ENCODE data around the gene SCEL.
"Not testable (repeated sequence)": the region's sequence is repeated elsewhere in the genome, so short reads cannot be mapped to it uniquely, and the experiment has no call there.

SCEL gene, protein sequence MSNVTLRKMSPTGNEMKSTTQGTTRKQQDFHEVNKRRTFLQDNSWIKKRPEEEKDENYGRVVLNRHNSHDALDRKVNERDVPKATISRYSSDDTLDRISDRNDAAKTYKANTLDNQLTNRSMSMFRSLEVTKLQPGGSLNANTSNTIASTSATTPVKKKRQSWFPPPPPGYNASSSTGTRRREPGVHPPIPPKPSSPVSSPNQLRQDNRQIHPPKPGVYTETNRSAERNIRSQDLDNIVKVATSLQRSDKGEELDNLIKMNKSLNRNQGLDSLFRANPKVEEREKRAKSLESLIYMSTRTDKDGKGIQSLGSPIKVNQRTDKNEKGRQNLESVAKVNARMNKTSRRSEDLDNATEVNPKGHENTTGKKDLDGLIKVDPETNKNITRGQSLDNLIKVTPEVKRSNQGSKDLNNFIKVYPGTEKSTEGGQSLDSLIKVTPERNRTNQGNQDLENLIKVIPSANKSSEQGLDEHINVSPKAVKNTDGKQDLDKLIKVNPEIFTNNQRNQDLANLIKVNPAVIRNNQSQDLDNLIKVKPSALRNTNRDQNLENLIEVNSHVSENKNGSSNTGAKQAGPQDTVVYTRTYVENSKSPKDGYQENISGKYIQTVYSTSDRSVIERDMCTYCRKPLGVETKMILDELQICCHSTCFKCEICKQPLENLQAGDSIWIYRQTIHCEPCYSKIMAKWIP
- 0 reads per million in 2 donors for total RNA-seq

DNA sequence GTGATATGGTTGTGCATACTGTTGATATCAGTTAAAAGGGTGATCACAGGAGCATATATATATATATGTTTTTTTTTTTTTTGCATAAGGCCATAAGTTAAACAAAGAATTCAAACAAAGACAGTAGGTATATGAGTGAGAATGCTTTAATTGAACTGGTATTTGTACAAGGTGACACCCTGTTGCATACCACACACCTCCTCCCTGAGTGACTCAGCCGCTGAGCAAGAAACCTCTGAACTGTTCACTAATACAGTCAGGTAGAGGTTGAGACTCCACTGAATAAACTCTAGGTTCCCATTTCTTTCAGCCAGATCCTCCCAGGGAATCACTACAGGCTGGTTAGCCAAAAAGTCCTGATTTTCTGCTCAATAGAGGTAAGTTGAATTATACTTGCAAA, at the start of gene SCEL:
Gene SCEL (plus strand): TSS at position 259 of the 400 bp plus-strand sequence. CDS start 20,170 bp downstream, outside the sequence.
- no peak for DNase-seq

- DNase-seq, result no peak
Observed at GRCh38 chr13:77489566-77490337, 45.8 kb upstream of the SCEL start.

- DNase-seq, result no peak
Observed at GRCh38 chr13:77492982-77493381, 42.5 kb upstream of the SCEL start.

DNA sequence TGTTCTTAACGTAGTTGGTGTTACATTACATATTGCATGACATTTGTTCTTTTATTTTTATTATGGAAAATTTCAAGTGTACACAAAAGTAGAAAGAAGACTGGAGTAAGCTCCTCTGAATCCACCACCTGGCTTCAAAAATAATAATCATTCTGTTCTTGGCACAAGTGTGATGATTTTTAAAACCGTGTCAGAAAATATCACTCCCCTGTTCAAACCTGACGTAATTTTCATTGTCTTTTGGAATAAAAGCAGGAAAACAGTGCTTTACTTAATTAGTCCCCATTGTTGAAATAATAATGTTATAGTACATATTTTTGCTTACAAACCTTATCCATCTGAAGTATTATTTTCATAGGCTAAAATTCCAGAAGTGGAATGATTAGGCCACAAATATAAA, 41.3 kb upstream of the SCEL start:
- DNase-seq, result no peak

DNA sequence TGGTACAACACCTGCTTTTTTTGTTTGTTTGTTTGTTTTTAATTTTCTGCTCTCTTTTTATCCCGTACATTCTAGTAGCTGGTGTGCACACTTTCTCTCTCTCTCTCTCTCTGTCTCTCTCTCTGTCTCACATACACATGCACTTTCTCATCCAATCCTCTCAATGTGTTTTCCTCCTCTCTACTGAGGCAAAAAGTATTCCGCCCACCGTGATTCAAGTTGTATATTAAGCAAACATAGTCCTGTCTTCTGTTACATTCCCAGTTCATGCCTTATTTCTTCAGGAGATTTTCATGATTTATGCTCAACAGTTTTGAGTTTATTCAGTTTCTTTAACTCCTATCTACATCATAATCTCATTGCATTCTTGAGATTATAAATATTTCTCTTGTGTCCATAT, 38.2 kb upstream of the SCEL start:
- no peak for DNase-seq

- no peak for DNase-seq
Observed at GRCh38 chr13:77497835-77498234, 37.7 kb upstream of the SCEL start.

DNA sequence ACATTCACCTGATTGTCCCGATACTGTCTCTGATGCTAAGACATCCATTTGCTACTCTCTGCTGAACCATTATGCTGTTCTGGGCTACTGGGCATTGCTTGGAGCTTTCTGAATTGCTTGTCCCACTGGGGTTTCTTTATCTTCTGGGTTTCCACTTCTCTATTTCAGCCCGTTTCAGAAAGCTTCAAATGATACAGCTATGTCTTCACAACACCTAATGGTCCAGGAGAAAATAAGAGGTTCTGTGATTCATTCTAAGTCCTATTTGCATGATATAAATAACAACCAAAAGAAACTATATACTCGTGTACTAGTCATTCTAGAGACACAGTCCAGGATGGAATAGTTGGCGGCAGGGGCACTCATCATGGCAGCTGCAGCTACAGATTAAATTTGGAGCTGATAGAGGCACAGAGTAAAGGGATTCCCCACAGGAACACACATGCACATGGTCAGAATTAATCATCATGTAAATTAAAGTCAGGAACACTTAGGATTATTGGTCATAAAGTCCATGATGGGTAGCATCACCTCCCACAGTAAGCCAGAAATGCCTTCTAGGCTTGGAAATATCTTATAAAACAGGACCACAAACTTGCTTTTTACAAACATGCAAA, 33.3 kb upstream of the SCEL start:
- DNase-seq, result no peak

DNA sequence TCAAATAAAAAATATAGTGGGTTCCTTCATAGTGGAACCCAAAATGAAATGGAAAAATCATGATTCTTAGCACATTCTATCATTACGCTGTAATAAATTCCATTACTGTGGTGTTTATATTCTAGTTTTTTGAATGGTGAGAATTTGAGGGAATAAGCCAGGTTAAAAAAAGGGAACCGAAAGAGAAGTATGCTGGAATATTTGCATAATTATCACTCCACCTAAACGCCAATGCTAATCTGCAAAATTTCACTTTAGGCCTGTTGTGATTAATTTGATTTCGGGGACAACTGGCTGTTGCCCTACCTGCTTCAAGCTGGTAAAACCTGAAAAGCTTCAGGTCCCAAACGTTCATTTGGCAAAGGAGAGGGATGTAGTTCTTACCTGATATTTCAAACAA, 32.1 kb upstream of the SCEL start:
- no peak for DNase-seq

DNA sequence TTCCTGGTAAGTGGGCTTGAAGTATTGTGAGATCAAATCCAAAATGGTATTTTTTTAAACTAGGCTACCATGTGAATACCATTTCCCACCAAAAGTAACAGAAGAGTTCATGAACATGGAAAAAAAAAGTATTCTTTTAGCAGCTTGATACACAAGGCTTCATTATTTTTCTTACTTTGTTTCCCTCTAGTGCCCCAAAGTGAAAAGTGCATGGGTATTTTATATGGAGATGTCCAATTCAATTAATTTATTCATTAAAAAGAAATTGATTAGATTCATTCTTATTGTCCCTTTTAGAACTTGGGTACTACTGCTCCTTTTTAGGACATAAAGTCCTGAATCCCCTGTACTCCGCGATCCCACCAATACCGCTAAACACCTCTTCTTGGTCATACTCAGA, 28.6 kb upstream of the SCEL start:
- DNase-seq, result no peak

DNA sequence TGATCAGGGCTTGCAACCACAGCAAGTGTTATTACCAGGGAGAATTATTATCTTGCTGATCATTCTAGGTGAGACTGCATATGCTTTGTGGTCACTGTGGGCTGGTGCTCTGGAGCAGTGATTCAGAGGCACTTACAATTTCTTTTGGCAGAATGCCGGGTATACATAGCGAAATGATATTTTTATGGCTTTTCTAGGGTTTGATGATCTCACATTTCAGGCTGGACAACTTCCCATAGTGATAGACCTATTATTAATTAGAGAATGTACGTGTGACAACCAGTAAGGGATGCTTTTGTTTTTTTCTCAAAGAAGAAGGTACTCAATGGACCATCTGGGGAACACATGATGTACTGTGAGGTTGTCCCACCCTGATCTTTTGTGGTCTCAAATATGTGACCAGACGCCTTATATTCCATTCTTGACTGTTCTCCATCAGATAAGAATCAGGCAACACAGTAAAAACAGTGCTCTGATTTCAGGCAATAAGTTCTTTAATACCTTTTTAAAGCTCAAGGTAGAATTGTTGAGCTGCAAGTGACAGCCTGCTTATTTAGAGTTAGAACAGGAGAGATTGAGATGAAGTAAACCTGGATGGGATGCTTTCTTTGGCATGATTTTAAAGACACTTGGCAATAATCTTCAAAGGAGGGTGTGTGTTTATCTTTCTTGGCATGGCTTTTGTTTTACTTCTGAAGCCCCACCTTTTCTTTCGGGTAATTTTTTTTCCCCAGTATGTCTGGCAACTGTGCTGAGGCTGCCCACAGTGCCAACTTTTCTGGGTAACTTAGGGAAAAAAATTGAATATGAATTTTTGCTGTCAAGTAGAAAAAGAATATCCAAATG, 27.4 kb upstream of the SCEL start:
- DNase-seq, result no peak

DNA sequence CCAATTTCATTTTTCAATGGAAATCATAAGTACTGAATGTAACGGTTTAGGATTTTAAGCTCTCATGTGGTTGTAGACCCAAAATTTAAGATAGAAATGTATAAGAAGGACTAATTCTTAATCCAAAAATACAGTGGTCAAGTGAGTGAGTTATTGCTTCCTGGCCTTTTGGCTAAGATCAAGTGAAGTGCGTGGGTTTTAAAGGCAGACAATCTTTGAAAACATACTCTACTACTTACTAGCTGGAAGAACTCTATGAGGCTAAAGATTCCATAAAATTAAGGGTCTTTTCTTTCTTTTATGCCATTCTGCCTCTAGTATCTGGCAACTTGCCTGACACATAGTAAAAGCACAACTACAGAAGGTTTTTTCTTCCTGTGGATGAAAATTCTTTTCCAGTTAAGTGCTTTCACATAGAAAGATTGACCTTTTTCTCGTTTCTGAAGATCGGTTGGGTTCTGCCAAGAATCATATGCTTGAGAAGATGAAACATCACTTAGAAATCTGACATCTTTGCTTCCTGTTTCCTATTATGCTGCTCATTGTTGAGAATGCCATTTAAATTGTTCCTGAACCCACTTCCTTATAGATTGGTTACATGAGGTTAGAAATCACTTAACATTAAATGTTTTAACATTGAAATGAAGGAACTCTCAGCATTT, 26.4 kb upstream of the SCEL start:
- no peak for DNase-seq

DNA sequence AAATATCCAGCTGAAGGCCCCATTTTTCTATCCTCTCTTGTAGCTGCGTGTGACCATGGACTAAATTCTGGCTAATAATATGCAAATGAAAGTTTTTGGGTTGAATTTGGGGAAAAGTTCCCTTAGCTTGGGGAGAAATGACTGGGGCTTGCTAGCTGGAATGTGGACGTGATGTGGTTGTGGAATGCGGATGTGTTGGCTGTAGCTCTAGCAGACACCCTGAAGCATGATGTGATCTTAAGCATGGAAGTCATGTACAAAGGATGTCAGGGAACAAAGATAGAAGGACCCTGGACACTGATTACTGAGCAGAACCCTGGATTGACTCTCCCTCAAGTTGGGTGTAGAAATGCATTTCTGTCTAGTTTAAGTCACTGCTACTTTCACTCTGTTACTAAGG, 25.4 kb upstream of the SCEL start:
- no peak for DNase-seq

- no peak for DNase-seq
Observed at GRCh38 chr13:77511552-77511951, 24.0 kb upstream of the SCEL start.

GRCh38 chr13:77513719-77514335, 21.7 kb upstream of the SCEL start:
- DNase-seq, result no peak

DNA sequence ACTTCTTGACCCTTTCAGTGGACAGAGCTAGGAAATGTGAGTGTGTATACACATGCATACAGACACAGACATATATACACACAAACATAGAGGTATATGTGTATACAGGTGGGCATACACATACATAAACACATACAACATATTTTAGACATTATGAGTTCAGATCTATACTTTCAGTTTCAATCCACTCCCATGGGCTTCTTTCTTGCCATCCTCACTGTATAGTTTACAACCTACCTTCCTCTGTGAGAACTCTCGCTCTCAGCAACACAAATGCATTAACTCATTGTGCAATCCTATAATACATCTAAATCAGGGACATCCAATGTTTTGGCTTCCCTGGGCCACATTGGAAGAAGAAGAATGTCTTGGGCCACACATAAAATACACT, 21.2 kb upstream of the SCEL start:
- no peak for DNase-seq

DNA sequence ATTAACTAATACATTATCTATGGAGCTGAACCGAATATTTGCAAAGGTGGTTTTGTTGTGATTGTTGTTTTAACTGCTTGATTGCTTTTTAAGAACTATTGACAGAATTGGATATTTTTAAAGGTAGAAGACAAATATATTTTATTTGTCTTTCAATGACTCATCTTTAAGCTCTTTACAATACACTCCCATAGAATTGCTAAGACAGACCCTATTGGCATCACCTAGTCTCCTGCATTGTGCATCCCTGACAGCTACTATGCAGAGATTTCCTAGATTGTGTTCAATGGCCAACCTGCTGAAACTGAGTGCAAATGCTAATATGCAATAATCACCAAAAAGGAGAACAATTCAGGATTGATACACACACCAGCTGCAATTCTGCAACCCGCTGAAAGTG, 19.7 kb upstream of the SCEL start:
- no peak for DNase-seq

DNA sequence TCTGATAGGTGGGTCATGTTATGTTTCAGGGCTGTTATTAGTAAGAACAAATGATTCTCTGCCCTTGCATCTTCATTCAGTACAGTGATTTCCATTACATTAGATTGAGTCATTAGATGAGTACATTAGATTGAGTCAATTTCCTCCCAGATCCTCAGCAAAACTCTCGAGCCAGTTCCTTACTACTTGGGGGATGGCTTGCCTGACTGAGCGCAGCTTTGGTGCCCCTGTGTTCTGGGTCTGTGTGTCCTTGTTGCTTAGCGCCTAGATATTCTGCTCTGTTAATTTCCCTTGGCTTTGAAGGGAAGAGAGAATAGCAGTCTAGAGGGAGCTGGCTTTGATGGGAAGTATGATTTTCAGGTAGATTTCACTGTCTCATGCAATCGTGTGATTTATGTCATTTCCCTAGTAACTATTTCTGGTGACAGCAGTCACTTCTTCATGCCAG, 19.1 kb upstream of the SCEL start:
- DNase-seq, result no peak

DNA sequence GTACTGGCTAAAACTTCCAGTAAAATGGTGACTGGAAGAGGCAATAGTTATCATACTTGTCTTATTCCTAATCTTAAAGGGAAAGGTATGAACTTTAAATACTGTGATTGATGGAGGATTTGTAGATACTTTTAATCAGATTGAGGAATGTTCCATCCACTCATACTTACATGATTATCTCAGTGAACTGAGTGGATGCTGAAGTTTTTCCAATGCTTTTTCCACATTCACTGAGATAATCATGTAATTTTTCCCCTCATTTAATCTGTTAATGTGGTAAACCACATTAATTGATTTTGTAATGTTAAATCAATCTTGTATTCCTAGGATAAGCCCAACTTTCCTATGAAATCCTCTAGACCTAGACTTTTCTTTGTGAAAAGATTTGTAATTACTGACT, 17.2 kb upstream of the SCEL start:
- DNase-seq, result no peak

GRCh38 chr13:77519396-77519795, 16.1 kb upstream of the SCEL start:
- not testable (repeated sequence) for DNase-seq

DNA sequence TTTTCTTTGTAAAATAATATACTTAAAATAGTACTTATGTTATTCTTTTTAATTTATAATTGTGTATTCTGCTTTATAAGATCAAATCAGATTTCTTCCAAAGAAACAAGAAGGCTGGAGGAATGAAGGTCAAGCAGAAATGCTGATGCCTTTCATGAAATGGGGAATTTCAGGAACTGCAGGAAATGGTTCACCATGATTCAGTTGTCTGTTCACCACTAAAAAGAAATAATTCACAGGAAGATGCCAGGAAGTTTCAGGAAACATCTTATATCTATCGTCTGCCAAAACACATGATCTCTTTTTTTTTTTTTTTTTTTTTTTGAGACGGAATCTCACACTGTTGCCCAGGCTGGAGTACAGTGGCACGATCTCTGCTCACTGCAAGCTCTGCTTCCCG, 15.7 kb upstream of the SCEL start:
- DNase-seq, result no peak

DNA sequence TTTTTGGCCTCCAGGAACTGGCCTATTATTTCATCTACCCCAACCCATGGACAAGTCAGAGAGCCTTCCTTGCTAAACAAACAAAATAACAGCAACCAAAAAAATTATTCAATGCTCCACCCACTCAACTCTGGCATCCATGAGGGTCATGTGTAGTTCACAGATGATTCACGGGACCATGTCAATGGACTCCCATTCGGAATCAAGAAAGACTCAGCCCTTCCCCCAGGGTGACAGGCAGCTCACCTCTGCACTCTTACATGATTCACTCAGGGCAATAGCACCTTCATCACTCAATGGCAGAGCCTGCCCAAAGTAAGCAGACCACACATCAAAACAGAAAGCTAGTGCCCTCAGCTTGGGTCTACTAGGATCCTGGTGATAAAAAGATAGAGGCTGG, 14.3 kb upstream of the SCEL start:
- no peak for DNase-seq
